Left colon (tissue), 2 donors: ENCODE results near the gene UBE2S. TPM values are rescaled to one million over a fixed set of nuclear protein-coding genes. Genes with fewer than 3 reads are reported as not detected.

Source experiments
- ATAC-seq: fragments of 200-7000 bp; cut with Tn5 transposase; one replicate; pipeline ENCODE4 v1.9.1; 2020; ENCODE audit warnings: mild to moderate bottlenecking, moderate library complexity
- DNase-seq, 2 donors: peaks; one replicate each; pipeline ENCODE4 v3.0.0-alpha.2; 2020
- intact Hi-C, 2 donors: fragments of 100-400 bp; cut with DNase I in 1 of 2; cut with micrococcal nuclease in 1 of 2; formaldehyde crosslinking; loops; one replicate each; pipeline versions ENCODE4 v1.11.2 to v1.14.0; 2022; cut with DNase I, micrococcal nuclease
- total RNA-seq, 2 donors: library from RNA; stranded (reverse); fragmentation: NEBNext Ultra II Directional; extraction: Animal tissue kit (Norgen Biotek cat#: 25700); gene quantifications; one replicate each; pipeline ENCODE4 v1.2.1, GENCODE V29; 2021
- donor health status: DM: no; HTN: no; CAD: no.
- donor health status: DM: yes; HTN: yes; CAD: no.

The UBE2S gene
- total RNA-seq, 2 donors from 2014 or later = 20.9 to 33.7 TPM

- no peak for DNase-seq
- intact Hi-C loops = loop anchor here in 1 of 2 donors (10.0 kb wide), 1 partner anchor 68 kb away; no protein-coding TSS in a partner anchor
- ATAC-seq = no peak
Measured at GRCh38 chr19:55372316-55373081, 35.1 kb downstream of the UBE2S start.

GRCh38 chr19:55370305-55370988 is 37.1 kb downstream of the UBE2S start, which contains the start of gene IL11:
IL11 (minus strand) TSS chr19:55370463; CDS start chr19:55370310, 153 bp downstream.
- ATAC-seq (no peak), DNase-seq (no peak)
- intact Hi-C loops = loop anchor here in 1 of 2 donors (10.0 kb wide), 1 partner anchor 66 kb away; no protein-coding TSS in a partner anchor

- intact Hi-C loops = loop anchor here in 1 of 2 donors (10.0 kb wide), 1 partner anchor 65 kb away; no protein-coding TSS in a partner anchor
- ATAC-seq (no peak), DNase-seq (no peak)
Measured at GRCh38 chr19:55369653-55370304, 37.8 kb downstream of the UBE2S start.

- intact Hi-C loops = no loop called here
- ATAC-seq (peak; percentile 59), DNase-seq (no peak)
Measured at GRCh38 chr19:55368701-55369563, 38.7 kb downstream of the UBE2S start.

- DNase-seq (no peak), ATAC-seq (no peak)
- intact Hi-C loops = no loop called here
Measured at GRCh38 chr19:55368106-55368505, 39.5 kb downstream of the UBE2S start.

- ATAC-seq (no peak), DNase-seq (no peak)
- intact Hi-C loops = no loop called here
Measured at GRCh38 chr19:55366790-55367189, 40.8 kb downstream of the UBE2S start.

GRCh38 chr19:55365964-55366363 is 41.6 kb downstream of the UBE2S start:
- ATAC-seq = no peak

GRCh38 chr19:55365245-55365644 is 42.3 kb downstream of the UBE2S start:
- ATAC-seq (no peak), DNase-seq (no peak)
- intact Hi-C loops = no loop called here

More at GRCh38 chr19:55365964-55366363, 41.6 kb downstream of the UBE2S start:
- DNase-seq = no peak
- intact Hi-C loops = no loop called here

- intact Hi-C loops = no loop called here
- ATAC-seq (no peak), DNase-seq (no peak)
Measured at GRCh38 chr19:55362990-55363716, 44.4 kb downstream of the UBE2S start, which contains the start of gene GARIN5B. GARIN5B (minus strand) TSS chr19:55363260; CDS start chr19:55363066, 194 bp downstream.

- intact Hi-C loops = no loop called here
- DNase-seq (no peak), ATAC-seq (no peak)
Measured at GRCh38 chr19:55362174-55362989, 45.2 kb downstream of the UBE2S start.

GRCh38 chr19:55360902-55361301 is 46.7 kb downstream of the UBE2S start:
- intact Hi-C loops = no loop called here
- ATAC-seq (no peak), DNase-seq (no peak)

GRCh38 chr19:55358943-55359908 is 48.4 kb downstream of the UBE2S start:
- intact Hi-C loops = no loop called here
- ATAC-seq (no peak), DNase-seq (no peak)

GRCh38 chr19:55358493-55358892 is 49.1 kb downstream of the UBE2S start:
- intact Hi-C loops = no loop called here
- ATAC-seq (no peak), DNase-seq (no peak)

GRCh38 chr19:55355213-55355821 is 52.3 kb downstream of the UBE2S start:
- DNase-seq (peak in 1 of 2 donors; percentile 45), ATAC-seq (peak; percentile 24)
- intact Hi-C loops = no loop called here

- DNase-seq (no peak), ATAC-seq (peak; percentile 13)
- intact Hi-C loops = no loop called here
Measured at GRCh38 chr19:55354698-55355212, 52.8 kb downstream of the UBE2S start, which contains the start of gene COX6B2. COX6B2 (minus strand) TSS chr19:55354719; CDS start chr19:55354521, 198 bp downstream.
